HG03159 (cell line): Measurements from ENCODE around the gene VPS9D1.

ENCODE experiments used
- ATAC-seq: cut with Tn5 transposase; IDR thresholded peaks from one replicate; pipeline ENCODE4 v1.9.1; 2021; ENCODE audit warnings: mild to moderate bottlenecking, moderate library complexity; ENCODE audit not compliant: unreplicated experiment

Gene VPS9D1, protein sequence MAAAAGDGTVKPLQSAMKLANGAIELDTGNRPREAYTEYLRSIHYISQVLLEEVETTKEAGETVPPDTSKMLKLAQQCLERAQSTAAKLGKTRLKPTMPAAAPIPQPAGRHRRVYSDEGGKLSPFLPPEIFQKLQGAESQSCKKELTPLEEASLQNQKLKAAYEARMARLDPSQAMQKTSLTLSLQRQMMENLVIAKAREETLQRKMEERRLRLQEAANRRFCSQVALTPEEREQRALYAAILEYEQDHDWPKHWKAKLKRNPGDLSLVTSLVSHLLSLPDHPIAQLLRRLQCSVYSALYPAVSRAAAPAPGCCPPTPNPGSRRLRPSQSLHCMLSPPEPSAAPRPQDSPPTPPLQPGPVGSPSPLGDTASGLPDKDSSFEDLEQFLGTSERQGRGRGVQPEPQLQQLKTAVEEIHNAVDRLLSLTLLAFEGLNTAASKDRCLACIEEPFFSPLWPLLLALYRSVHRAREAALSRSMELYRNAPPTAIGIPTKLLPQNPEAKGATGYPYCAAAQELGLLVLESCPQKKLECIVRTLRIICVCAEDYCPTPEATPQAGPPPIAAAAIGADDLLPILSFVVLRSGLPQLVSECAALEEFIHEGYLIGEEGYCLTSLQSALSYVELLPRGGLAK

DNA sequence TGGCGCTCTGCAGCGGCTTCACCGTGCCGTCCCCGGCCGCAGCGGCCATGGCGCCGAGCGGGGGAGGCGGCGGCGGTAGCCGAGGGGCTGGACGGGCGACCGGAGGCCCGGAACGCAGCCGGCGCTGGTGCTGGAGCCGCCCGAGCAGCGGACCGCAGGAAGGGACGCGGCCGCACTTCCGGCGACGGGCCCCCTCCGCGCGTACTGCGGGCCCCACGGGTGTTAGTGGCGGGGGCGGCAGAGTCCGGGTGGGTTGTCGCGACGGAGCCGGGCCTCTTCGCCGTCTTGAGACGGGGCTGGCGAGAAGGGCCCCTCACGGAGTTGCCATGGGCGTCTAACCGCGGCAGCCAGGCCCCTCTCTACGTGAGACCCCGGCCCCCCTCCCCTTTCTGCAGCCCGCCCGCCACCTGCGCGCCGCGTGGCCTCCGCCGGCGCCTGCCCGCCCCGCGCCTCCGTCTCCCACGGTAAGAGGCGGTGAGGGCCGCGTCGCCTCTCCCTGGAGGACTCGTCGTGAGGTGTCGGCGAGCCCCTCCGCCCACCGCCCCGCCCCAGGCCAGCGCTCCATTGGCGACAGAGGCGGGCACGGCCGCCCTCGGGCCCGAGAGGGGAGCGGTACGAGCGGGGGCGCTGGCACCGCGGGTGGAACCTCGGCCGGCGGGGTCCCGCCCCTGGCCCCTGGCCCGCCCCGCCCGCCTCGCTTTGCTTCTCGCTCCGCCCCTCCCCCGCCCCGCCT lies at the start of gene VPS9D1, which contains the start of gene ZNF276:
TSS of gene VPS9D1 (minus strand) at position 86 of the 733 bp plus-strand sequence. CDS start at position 49, 37 bp downstream.
TSS of gene ZNF276 (plus strand) at position 725 of the 733 bp plus-strand sequence. CDS start 104 bp downstream, outside the sequence.
- ATAC-seq, result peak; percentile 54

DNA sequence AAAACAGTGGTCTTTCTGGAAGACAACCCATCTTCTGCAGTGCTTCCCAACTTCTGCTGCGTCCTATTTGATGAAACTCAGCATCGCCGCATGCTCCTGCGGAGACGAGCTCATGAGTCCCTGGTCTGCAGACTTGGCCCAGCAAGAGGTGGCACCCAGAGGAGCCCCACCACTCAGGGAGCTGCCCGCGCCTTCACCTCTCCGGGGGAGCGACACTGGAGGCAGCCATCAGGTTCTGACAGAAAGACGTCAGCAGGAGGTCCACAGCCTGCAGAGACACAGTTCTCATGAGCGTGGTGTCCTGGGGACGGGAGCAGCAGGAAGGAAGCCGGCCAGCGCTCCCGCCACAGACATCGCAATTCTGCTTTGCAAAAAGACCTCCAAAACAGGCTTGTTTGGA lies 49.7 kb upstream of the VPS9D1 start:
- ATAC-seq, result no peak

DNA sequence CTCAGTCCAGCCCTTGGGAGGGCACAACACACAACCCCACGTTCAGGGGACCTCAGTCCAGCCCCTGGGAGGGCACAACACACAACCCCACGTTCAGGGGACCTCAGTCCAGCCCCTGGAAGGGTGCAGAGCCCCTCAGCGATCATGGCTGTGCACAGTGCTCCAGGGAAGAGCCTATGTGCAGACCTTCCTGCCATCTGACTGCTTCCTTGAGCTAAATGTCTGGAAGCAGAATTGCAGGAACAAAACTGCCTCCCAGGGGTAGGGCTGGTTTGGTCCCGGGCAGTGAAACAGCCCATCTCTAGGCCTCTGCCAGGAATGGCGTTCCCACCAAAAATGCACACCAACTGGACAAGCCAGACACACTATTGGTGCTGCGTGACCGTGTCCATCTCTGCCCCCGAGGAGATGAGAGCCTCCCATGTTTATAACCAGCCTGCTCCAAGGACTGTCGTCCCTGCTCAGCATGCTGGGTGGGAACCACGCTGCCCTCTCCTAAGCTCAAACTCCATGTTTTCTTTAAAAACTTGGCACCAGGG lies 44.7 kb upstream of the VPS9D1 start:
- ATAC-seq, result peak; percentile 6

DNA sequence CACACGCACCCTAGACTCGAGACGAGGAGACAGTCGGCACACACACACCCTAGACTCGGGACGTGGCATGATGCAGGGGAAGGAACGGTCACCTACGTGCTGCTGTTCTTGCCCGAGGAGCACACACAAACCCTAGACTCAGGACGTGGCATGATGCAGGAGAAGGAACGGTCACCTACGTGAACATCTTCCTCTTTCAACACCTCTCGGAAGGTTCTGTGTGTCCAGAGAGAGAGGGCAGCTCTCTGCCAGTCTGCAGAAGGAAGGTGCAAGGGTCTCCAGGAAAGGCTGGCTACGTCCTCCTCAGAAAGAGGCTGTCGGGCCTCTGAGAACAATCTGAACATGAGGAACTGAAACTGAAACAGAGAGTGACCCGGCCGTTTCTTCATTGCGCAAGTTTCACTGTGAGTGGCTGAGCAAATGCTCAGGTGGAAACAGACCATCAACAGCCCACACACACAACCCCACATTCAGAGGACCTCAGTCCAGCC lies 44.1 kb upstream of the VPS9D1 start:
- peak; percentile 89 for ATAC-seq

DNA sequence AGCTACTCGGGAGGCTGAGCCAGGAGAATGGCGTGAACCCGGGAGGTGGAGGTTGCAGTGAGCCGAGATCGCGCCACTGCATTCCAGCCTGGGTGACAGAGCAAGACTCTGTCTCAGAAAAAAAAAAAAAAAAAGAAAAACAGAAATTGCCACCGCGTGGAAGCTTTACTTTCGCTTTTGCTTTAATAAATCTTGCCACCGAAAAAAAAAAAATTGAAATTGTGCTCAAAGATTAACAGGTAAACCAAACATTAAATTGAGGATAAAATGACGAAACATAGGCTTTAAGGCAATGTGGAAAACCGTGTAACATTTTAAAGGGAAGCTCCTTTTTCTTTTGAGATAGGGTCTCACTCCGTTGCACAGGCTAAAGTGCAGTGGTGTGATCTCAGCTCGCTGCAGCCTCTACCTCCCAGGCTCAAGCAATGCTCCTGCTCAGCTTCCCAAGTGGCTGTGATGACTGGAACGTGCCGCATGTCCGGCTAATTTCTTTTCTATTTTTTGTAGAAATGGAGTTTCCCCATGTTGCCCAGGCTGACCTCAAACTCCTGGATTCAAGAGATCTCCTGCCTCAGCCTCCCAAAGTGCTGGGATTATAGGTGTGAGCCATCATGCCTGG lies 40.7 kb upstream of the VPS9D1 start:
- no peak for ATAC-seq

DNA sequence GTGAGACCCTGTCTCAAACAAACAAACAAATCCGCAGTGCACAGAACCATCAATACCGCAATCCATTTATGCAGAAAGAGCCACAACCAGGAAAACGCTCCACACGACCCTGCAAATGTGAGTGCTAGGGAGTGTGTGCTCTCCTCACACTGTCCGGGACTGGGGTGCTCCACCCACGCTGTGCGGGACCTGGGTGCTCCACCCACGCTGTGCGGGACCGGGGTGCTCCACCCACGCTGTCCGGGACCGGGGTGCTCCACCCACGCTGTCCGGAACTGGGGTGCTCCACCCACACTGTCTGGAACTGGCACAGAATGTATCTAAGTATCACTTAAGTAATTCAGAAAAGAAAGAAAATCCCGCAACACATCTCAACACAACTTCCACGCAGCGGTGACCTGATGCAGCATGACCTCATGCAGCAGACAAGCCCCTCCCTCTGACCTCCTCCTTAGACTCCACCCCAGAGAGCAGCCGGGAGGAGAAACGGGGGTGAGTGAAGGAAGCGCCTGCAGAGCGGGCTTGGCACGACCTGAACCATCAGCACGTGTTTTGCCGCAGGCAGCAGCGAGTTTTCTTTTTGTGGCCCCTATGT lies 39.1 kb upstream of the VPS9D1 start:
- no peak for ATAC-seq

DNA sequence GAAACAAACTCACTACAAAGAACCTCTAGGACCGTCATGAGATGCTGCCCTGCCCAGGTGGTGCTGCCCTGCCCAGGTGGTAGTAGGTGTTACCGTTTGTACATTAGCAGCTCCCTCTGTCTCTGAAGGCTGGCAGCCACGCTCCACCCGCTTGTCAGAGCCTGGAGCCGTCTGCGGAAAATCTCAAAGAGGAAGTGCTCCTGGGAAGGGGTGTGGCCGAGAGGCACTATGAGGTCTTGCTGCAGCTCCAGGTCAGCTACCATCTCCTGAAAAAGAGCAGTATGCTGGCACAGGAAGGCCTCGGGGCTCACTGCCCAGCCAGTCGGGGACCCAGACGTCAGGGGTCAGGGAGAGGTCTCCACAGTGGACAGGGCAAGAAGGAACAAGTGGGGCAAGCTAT lies 28.9 kb upstream of the VPS9D1 start:
- no peak for ATAC-seq

DNA sequence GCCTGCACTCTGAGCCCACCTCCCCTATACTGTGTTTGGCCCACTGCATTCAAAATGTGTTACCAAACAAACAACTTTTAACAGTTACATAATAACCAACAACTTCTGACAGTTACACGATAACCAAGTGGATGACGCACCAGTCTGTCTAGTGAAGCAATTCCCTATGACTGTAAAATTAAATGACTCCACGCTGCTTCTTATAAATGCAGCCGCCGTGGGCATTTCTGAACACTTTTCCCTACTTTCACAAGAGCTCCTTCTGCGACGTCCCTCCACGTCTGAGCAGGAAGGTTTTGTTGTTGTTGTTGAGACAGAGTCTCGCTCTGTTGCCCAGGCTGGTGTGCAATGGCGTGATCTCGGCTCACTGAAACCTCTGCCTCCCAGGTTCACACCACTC lies 28.2 kb upstream of the VPS9D1 start:
- ATAC-seq, result no peak

DNA sequence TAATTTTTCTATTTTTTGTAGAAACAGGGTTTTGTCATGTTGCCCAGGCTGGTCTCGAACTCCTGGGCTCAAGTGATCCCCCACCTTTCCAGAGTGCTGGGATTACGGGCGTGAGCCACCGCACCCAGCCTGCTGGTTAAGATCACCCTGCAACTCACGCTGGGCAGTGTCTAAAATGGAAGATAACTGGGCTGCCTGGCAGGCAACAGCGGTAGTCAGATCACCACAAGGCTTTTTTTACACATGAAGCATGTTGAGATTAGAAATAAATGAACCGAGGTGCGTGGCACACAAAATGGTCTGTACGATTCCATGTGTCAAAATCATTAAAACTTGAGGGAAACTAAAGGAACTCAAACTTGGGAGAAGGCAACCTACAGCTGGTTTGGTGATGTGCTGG lies 27.4 kb upstream of the VPS9D1 start:
- no peak for ATAC-seq

DNA sequence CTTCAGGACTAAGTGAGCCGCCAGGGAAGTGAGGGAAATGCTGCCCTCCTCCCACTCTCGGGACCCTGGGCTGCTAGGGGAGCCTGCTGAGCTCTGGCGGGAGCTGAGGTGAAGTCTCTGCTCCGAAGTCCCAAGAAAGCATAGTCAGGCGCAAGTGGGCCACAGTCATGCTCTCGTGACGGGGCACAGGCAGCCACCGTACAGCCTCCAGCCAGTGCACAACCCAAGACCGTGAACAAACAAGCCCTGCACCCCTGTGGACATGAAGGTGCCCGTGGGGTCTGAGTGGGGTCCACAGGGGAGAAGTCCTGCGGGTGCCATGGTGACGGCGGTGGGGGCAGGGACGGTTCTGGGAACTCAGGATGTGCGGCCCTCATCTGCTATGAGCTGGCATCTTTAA lies 25.3 kb upstream of the VPS9D1 start:
- ATAC-seq, result no peak

DNA sequence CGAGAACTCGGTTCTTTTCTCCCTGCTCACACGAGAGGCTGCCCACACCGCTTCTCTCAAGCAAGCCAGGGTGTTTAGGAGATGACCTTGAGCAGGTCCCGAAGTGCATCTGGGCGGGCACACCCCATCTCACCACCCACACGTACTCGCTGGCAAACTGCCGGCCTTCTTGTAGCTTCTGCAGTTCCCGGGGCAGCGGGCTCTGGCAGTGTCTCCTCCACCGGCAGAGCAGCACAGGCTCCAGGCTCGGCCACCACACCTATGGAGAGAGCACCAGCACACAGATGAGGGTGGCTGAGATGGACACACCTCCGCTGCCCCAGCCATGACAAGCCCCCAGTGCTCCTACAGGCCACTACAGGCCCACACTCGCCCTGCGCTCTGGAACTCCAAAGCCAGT lies 24.1 kb upstream of the VPS9D1 start:
- no peak for ATAC-seq

DNA sequence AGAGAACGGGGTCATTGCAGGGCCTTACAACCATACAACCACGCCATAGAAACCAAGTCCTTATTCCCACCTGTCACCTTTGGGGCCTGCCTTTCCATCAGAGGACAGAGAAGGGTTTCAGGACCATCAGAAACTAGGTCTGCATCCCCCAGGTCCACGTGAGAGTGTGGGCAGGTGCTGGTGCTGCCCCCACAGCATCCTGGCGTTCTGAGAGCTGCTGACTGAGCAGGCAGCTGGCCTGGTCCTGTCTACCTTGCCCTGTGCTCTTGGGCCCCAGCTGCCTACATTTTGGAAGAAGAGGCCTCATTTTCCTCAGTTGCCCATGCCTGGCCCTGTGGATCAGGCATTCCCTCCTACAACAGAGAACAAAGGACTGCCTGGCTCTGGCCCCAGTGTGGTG lies 22.2 kb upstream of the VPS9D1 start:
- ATAC-seq, result no peak

DNA sequence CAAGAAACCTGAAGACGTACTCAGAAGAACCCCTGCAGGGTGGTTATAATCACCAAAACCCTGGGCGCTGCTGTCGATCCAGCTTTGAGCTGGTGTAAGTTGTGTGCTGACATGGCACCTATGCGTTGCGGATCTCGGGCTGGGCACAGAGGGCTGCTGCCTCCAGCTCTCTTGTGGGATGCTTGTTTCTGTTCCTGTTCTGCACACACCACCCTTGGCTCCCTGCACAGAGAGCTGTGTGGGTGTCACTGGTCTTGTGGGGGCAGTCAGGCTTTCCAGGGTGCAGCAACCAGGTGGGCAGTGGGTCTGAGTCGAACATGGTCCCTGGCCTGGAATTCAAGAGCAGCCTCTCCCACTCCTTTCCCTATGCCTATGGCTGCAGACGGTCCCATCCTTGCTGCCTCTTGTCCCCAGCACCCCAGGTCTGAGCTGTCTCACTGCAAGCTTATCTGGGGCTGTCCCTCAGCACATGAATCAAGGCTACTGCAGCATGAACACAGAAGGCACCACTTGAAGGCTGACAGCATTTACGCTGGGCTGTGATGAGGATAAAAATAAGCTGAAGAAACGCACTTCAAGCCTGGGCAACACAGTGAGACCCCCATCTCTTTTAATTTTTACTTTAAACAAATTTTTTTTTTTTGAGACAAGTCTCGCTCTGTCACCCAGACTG lies 20.8 kb upstream of the VPS9D1 start:
- no peak for ATAC-seq

DNA sequence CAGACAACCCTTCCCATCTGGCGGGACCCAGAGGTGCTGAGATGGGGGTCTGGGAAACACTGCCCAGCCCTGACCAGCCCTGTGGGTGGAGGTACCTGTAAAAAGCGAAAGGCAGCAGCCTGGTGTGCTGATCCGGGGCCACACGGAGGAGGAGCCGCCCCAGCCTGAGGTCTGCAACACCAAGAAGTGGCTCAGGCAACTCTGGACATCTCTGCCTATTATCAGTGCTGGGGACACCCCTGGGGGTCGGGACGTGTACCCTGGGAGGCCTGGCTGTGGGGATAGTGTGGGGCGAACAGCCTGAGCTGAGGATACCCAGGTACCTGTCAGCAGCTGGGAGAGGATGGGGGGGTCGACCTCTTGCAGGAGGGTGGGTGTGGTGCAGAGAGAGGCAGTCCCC lies 18.7 kb upstream of the VPS9D1 start:
- no peak for ATAC-seq

DNA sequence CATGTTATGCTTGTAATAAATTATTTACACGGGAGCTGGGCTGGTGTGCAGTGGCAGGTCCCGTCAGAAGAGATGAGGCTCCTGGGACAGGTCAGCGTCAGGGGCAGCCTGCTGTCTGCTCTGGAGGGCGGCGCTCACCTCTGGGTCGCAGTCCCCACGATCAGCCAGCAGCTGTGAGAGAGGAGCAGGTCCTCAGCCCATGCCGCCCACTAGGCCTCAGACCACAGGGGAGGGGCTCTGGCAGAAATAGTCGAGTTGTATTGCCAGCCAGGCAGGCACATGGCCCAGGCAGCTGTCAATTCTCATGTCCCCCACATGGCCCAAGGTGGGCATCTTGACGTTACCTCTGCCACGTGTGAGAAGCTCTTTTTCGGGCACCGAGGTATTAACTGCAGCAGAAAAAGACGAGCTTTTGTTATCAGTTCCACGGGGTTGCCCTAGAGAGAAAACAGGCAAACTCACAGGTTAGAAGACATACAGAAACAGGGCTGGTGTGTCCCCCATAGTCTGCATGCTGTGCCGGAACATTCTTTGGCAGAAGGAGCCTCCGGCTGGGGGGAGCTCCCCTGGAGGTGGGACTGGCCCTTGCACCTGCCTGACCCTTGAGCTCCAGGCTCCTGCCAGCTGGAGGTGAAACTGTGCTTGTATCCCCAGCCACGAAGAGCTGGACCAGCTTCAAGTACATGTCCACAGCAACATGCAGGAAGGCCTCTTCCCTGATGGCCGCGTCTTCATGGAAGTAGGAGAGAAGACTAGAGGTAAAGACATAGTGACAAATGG lies 18.0 kb upstream of the VPS9D1 start:
- no peak for ATAC-seq

DNA sequence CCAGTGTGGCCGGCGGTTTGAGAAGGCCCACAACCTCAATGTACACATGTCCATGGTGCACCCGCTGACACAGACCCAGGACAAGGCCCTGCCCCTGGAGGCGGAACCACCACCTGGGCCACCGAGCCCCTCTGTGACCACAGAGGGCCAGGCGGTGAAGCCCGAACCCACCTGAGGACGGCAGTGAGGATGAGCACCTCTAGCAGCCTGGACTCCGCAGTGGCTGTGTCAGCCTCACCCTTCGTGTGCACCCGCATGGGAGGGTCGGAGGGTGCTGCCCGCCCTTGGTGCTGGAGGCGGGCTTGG lies 17.3 kb upstream of the VPS9D1 start:
- ATAC-seq, result no peak

DNA sequence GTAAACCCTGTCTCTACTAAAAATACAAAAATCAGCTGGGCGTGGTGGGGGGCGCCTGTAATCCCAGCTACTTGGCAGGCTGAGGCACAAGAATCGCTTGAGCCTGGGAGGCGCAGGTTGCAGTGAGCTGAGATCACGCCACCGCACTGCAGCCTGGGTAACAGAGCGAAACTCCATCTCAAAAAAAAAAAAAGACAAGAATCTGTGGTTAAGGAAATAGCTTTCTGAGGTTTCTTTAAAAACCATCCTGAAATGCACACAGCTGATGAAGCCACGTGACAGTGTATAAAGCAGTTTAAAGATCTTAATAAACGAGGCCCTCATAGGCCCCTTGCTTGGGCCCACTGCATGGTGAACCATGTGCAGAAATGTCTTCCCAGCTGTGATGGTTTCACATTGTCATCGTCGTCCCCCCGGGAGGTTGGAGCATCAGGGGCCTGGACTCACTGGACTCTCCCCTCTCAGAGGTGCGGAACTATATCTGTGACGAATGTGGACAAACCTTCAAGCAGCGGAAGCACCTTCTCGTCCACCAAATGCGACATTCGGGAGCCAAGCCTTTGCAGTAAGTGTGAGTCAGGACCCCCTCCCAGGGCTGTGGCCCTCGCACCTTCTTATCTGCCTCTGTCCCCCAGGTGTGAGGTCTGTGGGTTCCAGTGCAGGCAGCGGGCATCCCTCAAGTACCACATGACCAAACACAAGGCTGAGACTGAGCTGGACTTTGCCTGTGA lies 16.8 kb upstream of the VPS9D1 start:
- no peak for ATAC-seq

DNA sequence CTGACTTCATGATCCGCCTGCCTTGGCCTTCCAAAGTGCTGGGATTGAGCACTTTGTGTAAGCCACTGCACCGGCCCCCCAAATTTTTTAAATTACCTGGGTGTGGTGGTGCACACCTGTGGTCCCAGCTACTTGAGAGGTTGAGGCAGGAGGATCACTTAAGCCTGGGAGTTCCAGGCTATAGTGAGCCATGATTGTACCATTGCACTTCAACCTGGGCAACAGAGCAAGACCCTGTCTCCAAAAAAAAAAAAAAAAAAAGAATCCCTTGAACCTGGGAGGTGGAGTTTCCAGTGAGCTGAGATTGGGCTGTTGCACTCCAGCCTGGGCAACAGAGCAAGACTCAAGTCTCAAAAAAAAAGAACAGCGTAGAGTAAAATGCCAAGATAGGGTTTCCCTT lies 15.9 kb upstream of the VPS9D1 start:
- ATAC-seq, result no peak

DNA sequence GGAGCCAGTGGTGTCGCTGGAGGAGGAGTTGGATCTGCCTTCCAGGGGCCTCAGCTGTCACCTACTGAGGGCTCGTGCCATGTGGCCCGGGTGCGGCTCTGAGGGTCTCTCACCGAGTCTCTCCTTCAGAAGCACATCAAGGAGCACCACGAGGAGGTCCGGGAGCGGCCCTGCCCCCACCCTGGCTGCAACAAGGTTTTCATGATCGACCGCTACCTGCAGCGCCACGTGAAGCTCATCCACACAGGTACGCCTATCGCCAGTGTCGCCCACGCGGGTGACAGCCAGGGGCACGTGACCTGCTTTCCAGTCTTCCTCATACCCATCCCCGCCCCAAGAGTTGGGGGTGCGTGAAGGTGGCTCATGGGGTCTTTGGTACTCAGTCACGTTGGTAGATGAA lies 13.1 kb upstream of the VPS9D1 start:
- no peak for ATAC-seq
